ENCODE results near the gene ATRX.

- no peak for TF ChIP-seq CTCF (conservative IDR thresholded peaks at IDR 0.05; ENCODE audit: low read depth, low read length)
- TF ChIP-seq EZH2 (IDR thresholded peaks at IDR 0.05; ENCODE audit: low read length, unreplicated experiment), result no peak
- TF ChIP-seq EZH2phosphoT487 (IDR thresholded peaks at IDR 0.05; ENCODE audit: borderline replicate concordance, low read length), result no peak
These were observed 190.2 kb downstream of the ATRX start for GRCh38 chrX:77595848-77596247.

All from PC-3 (cell line).